ENCODE data around the gene FBXO10. TPM values are rescaled to one million over a fixed set of nuclear protein-coding genes. Genes with fewer than 3 reads are reported as not detected.

FBXO10 gene
- total RNA-seq, 4 donors from 2014 or later: 4.5 to 5.7 (median 5.6) TPM

- TF ChIP-seq CTCF (IDR thresholded peaks at IDR 0.05; ENCODE audit: low read depth): no peak
Observed at GRCh38 chr9:37571282-37571681, 4.9 kb downstream of the FBXO10 start.

- TF ChIP-seq CTCF (IDR thresholded peaks at IDR 0.05; ENCODE audit: low read depth): no peak
Observed at GRCh38 chr9:37566716-37567115, 9.5 kb downstream of the FBXO10 start.

GRCh38 chr9:37565661-37566618, 10.2 kb downstream of the FBXO10 start:
- TF ChIP-seq CTCF (IDR thresholded peaks at IDR 0.05; ENCODE audit: low read depth): no peak

- TF ChIP-seq CTCF (IDR thresholded peaks at IDR 0.05; ENCODE audit: low read depth): no peak
Observed at GRCh38 chr9:37564916-37565315, 11.3 kb downstream of the FBXO10 start.

GRCh38 chr9:37563806-37564513, 12.2 kb downstream of the FBXO10 start:
- TF ChIP-seq CTCF (IDR thresholded peaks at IDR 0.05; ENCODE audit: low read depth): no peak

- TF ChIP-seq CTCF (IDR thresholded peaks at IDR 0.05; ENCODE audit: low read depth): no peak
Observed at GRCh38 chr9:37562826-37563225, 13.4 kb downstream of the FBXO10 start.

- no peak for TF ChIP-seq CTCF (IDR thresholded peaks at IDR 0.05; ENCODE audit: low read depth)
Observed at GRCh38 chr9:37561682-37562081, 14.5 kb downstream of the FBXO10 start.

Data from subcutaneous adipose tissue (tissue), 4 donors.